GDM1 (cell line): ENCODE results near the gene RUNX1.
"Not testable (repeated sequence)": the region's sequence is repeated elsewhere in the genome, so short reads cannot be mapped to it uniquely, and the experiment has no call there.

Experiments used
- DNase-seq: peaks from one replicate; lab custom pipeline; 2025; lab: John Stamatoyannopoulos, UW

Gene RUNX1

DNA sequence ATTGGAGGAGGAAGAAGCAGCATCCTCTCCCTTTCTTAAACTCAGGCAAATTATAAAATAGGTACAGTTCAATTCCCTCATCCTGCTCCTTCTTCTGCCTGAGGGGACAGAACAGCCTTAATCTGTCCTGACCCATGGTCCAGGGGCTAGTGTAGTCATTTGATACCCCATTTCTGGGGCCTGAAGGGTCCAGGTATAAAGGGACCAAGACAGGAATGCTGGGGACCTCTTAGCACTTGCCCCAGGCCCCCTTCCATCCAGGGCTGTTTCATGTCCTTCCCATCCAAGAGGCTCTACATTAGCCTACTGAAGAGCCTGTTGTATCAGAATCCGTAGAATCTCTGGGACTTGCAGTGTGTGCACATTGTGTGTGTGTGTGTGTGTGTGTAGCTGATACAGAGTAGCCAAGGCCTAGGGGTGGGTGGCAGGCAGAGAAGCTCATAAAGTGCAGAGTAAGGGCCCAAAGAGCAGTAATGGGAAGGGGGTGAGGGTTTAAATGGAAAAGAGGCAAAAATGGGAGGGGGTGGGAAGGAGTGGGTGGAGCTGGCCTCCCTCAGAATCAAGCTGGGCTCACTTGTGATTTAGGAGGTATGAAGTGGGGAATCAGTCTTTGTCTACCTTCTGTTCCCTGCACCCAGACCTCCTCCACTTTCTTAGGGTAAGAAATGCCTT lies 32.4 kb downstream of the RUNX1 start:
- no peak for DNase-seq

DNA sequence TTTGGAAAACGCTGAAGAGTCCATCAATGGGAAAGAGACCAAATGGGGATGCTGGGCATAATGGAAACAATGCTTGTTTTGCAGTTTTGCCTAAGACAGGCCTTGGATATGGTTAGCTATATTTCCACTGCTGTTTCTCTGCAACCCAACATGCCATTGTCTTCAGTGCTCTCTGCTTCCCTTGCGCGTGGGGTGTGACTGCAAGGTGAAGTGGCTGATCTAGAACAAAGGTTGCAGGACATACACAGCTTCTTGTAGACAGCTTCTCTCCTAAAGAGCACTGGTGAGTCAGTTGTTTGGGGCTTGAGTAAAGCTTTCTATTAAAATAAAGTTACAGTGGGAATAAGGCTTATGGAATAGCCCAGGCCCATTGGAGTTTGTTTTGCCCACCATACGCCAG lies 33.0 kb downstream of the RUNX1 start:
- DNase-seq, result no peak

DNA sequence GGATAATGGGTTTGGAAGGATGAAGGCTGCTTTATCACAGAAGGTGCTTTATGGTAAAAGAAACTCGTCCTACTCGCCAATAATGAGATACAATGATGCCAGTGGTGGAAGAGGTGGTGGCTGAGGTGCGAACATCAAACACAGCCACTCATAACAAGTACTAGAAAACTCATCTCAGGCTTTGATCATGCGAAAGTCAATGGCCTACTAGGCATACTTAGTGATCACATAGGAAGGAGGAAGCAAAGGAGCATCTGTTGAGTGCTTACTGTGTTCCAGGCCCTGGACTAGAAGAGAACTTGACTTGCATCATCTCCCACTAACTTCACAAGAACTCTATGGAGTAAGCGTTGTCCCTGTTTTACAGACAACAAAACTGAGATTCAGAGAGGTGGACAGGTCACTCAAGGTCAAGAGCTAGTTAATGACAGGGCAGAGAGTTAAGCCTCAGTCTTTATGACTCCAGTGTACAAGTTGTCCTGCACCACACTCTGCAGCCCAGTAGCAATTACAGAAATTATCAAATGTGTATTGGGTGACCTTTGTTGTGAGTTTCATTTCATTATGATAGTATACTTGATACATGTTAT lies 33.6 kb downstream of the RUNX1 start:
- no peak for DNase-seq

DNA sequence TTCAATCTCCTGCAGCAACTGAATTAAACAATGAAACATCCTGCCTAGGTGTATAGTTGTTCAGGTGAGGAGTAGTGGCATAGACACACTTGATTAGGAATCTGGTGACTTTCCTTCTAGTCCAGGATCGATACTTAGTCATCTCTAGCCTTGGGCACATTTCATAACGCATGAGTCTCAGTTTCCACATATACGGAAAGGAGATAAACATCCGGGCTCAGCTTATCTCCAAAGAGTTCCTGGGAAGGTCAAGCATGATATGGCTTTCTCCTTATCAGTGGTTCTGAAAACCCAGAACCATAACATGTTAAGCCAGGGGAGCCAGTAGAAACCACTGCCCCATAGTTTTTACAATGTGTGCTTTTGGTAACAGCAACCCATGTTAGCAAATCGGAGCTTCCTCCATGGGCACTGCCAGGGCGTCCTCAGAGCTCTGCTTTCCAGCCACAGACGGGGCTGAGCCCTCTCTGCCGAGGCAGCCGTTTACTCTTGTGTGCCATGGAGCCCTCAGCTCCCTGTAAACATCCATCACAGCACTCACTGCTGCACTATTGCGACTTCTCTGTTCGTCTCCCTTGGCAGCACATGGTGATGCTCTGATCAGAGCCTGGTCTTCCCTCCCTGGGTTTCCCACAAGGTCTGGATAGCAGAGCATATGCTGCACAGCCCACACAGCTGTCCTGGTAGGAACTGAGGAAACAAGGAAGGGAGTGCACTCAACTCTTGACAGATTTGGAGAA lies 34.6 kb downstream of the RUNX1 start:
- no peak for DNase-seq

DNA sequence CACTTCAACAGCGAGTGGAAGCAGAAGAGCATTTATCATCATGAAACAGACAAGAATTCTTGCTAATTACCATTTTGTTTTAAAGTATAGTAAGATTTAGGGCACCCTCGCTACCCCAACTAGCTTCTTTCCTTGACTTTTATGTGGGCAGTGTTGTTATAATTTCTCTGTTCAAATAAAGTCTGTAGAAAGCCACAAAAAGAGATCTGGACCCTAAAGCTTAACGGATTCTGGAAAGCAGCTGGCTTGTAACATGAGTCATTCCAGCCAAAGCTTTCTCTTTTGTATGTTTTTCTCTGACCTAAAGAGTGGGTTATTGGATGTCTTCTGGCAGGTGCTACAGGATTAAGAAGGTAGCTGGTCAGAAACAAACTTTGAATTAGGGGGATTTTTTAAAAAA lies 37.4 kb downstream of the RUNX1 start:
- no peak for DNase-seq

DNA sequence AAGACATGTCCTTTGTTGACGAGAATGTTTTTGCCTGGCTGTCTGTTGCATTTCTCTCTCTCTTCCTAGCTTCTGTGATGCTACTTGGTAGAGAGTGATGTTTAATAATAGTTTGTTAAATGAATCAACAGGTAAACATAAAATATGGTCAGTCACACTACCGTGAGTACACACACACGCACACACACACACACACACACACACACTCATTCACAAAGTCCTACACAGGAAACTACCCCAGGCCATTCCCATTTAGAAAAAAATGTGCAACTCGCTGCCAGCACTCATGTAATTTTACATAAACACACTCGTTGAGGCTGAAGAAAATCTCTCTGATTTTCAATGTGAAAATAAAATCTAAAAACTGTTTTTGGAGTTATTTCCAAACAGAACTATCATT lies 38.7 kb downstream of the RUNX1 start:
- DNase-seq, result no peak

DNA sequence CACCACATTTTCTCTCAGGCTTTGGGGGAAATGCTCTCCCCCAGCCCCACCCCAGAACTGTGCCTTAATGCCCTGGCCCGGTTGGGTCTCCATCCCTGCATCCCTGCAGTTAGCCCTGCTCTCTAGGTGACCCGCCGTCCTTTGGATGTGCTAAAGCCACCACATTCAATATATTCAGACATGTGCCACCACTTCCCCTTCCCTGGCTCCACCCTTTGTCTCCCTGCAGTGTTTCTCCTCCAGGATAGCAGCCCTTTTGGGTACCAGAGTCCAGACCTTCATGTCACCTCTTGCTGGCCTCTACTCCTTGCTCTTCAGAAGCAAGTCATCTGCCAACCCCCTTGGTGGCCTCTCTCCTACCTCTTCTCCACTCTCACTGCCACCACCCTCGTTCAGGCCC lies 41.8 kb downstream of the RUNX1 start:
- DNase-seq, result no peak

DNA sequence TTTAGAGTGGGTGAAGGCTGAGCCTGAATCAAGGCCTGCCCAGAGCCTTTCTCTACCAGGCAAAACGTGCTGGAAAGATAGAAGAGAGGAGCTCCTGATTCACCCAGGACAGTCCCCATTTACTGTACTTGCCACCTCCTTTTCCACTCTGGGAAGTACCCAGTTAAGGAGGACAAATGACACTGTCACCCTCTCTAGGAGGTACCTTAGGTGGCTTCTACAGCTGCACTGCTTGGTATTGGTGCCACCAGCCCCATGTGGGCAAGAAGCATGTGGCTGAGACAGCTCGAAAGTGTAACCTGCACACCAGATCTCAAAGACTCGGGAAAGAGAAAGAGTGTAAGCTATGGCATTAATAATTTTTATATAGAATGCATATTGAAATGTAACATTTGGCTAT lies 42.3 kb downstream of the RUNX1 start:
- no peak for DNase-seq

DNA sequence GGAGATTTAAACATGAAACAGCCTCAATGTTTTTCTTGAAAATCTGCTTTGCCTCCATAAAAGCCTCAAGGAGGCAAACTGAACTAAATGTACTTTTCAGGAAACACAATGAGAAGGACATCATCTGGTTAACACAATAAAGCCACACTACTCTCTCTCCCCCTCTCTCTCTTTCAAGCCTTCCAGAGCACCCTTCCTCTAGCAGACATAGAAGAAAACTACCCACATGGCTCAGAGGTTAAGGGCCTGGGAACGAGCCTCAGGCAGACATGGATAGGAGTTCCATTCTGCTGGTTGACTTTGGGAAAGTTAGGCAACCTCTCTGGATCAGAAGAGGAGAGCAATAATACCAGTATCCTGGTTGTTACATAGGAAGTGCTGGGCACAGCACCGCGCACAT lies 42.9 kb downstream of the RUNX1 start:
- DNase-seq, result no peak

DNA sequence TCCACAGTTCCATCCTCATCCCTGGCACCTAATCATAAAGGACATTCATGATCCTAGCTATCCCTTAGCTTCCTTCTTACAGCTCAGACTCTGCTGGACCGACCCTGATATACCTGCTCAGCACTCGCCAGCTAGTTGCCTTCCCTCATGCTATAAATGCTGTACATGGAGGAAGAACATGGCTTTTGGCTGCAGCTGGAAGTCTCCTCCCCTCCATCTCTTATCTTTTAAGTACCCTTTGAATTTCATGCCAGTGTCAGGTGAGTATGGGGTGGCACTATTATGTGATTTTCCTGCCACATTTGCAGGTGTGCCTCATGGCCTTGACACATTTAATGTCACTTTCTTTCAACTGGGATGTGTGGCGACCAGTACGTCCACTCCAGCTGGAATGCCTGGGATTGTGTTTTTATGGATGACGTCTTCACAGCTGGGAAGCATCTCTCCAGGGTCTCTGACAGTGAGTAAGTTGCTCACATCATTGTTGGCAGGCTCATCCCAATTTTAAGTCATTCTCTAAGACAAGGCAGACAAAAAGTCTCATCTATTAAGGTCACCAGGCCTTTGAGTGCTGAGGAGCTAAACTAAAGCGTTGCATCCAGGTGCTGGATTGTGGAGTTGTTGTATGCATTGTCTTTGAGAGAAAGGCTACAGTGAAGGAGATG lies 43.4 kb downstream of the RUNX1 start:
- DNase-seq, result no peak

DNA sequence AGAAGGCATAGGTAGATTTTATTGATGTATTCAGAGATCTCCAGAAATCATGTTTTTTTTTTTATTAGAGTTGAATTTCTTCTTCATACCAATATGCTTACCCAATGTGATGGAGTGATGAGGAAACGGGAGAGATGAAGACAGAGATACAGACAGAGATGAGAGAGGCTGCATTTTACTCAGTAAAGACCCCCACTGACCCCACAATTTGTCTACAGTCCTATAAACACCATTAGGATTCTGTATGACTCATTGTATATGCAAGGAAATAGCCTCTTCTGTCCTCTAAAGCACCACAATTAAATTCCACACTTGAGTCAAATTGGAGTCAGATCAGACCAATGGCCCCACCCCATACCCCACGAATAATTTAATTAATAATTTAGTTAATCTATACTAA lies 44.0 kb downstream of the RUNX1 start:
- no peak for DNase-seq

DNA sequence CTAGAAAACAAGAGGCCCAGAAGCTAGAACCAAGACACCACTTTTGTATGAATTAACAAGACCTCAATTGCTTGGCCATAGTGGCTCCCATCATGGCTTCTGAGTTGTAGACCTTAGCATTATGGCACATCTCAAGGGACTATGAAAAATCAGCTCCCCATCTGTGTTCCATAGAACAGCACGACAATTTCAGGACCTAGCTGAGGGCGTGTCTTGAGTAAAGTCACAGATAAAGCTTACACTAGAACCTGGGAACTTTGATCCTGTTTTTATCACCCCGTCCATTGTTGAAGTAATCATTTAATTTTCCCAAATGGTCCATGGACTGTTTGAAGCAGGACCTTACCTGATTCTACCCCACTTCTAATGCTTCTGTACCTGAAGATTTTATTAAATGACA lies 44.8 kb downstream of the RUNX1 start:
- DNase-seq, result no peak

DNA sequence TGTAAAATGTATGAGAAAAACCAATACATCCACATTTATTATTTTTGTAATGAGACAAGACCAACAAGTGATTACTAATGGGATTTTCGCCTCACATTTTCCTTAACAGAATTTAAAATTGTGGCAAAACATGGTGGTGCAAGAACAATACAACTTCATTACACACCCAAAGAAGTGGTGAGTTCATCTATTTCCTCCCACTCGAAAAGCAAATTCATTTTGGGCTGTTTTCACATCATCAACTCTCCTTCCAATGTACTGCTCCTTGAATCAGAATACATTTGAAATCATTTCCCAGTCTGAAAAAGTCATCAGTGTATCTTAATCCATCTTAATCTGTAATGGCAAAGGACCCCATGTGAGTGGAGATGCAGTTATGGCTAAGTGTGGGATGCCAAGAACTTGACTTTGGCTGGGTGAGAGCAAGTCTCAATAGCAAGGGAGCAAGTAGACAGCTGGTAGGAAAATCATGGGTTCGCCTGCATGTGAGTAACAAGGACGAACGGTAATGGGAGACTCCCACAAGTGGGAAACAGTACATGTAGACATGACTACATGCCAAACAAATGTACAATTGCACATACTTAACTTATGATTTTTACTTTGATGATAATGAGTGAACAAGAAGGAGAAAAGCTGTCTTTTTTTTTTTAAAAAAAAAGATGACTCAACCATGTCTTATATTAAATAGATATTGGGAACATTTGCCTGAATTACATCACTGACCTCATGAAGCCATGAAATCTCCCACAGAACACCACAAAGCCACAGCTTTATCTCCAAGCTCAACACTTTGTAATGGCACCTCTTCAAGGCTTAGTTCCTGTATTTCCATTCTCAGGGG lies 46.0 kb downstream of the RUNX1 start:
- DNase-seq, result peak; percentile 36

DNA sequence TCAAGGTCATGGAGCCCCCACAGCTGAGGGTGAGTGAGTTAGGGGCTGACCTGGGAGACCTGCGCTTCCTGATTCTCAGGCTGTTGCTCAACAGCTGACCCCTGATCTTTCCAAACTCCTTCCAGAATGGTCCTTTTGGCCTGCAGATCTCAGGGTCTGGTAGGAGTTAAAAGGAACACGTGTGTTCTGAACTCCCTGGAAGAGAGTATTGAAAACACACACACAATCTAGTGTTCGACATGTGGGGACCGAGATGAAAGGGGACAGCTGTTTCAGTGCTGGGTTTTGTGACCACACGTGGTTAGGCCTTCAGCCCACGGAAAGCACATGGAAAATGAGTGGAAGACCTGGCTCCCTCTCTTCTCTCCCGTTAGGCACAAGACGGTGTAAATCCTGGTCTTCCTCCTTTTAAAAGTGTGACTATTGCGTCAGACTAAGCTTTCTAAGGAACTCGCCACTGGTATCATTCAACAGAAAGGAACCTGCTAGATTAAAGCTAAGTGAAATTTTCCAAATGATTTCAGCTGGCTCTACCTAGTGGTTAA lies 49.6 kb downstream of the RUNX1 start:
- DNase-seq, result no peak

DNA sequence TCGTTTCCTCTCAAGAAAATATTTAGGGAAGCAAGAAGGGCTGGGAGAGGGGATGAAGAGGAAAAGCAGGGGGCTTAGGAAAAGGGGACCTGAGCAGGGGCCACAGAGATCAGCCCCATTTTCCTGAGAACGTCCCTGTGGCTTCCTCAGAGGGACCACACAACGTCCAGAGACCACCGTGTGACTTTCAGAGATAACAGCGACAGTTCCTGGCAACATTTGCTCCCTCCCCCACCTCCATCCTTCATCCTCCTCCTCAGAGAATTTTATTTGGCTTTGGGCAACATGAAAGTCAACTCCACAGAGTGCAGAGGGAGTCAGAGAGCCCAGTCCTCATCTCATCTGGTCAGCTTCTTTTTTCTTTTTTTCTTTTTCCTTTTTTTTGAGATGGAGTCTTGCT lies 50.9 kb downstream of the RUNX1 start:
- DNase-seq, result peak; percentile 76

DNA sequence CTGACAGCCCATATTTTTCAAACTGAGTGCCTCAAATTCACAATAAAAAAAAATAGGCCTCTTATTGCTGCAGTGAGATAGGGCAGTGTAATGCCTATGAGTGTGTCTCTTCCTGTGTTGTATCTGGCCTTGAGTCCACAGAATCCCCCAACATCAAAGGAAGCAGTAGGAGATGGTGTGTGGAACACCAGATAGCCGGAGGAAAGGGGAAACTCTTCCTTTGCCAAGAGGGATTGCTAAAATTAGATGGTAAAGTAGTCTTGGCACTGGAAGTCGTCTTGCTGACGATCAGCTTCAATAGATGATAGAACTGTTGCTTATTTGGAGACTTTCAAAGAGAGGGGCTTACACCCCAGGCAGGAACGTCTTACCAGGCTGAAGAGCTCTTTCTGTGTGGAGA lies 51.8 kb downstream of the RUNX1 start:
- no peak for DNase-seq

DNA sequence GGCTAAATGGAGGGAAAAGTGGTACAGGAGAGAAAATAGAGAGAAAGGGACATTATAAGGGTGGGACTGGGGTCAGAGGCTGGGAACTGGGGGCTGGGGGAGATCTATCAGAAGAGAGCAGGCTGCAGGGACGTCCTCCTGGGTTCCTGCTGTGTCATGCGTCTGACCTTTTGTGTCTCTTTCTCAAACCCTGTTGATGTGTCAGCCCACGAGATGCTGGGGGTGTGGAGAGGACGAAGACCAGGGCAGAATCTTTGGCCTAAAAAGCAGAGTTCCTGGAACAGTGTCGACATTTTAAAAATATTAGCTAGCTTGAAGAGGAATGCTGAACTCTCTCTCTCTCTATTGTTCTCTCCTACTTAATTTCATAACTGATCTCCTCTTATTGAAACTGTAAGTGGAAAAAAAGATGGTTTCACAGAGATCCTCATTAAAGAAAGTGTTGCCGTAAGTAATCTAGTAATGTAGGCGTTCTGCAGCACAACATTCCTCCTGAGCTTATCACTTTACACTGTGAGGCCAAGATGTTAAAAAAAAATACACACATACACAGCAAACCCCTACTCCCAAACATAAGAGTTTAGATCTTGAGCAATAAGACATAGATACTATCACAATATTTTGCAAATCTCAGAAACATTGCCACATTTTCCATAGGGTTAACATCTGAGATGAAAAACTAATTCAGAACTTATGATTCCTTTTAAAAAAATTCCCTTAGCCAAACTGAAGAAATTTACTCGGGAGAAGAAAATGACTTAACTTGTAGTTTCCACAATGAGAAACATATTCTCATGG lies 52.6 kb downstream of the RUNX1 start:
- DNase-seq, result no peak

DNA sequence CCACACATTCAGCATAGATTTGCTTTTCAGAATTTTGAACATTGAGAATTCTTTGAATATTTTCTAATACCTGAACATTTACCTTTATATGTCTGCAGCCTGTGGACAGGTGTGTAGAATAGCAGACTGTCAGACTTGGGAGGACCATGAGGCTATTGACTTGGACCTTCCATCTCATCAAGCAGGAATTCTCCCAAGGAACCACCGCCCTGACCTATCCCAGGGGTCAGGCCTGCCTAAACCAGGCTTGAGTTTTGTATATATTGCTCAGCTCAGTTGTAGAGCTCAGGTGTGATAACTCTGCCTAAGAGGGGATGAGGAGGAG lies 53.2 kb downstream of the RUNX1 start:
- no peak for DNase-seq

DNA sequence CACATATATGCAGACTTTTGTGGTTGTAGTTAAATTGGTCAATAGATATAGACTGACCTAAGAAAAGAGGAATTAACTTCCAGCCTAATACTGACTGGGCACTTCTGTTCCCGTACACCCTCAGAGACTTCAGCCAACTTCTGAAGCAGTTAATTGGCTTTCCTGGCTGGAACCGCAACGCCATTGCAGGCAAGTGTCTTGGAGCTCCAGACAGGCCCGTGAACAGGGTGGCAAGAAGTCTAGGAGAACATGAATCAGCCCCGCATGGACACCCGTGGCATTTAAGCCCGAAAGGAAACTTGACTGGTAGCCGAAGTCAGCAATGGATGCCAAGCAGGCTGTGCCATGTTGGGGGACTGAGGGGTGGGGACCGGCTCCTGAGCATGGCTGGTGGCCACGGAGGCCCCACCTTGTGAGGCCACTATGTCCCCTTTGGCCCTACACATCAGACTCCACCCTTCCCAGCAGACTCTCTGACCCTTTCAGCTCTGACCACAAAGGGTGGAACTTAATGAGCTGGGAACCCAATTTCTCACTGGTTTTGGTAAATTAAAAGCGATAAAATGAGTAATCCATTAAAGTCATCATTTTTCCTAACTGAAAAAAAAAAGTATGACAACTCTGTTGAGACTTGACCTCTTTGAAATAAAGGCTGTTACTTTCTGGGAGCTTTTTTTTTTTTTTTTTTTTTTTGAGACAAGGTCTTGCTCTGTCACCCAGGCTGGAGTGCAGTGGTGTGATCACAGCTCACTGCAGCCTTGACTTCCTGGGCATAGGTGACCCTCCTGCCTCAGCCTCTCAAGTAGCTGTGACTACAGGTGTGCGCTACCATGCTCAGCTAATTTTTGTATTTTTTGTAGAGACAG lies 54.1 kb downstream of the RUNX1 start:
- no peak for DNase-seq

DNA sequence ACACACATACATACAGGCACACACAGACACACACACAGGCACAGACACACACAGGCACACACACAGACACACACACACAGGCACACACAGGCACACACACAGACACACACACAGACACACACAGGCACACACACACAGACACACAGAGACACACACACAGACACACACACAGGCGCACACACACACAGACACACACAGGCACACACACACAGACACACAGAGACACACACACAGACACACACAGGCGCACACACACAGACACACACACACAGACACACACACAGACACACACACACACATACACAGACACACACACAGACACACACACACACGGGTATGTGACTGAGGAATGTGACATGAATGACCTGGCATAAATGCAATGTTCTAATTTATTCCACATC lies 55.6 kb downstream of the RUNX1 start:
- not testable (repeated sequence) for DNase-seq
